HepG2 (cell line): ENCODE data around the gene FAM200B. TPM values are rescaled to one million over a fixed set of nuclear protein-coding genes. Genes with fewer than 3 reads are reported as not detected.

ENCODE experiments used
- ATAC-seq: fragments of 200-7000 bp; cut with Tn5 transposase; 3 replicates; pipeline ENCODE4 v1.9.1; 2020; ENCODE audit warnings: mild to moderate bottlenecking, moderate library complexity
- BruUV-seq: library from RNA; stranded (reverse); fragments of 400-500 nt; replicated peaks from 2 replicates; lab custom pipeline; 2021; lab: Mats Ljungman, UMichigan
- CTCF ChIA-PET: fragments of 300-600 bp; formaldehyde crosslinking; extraction: SDS; loops from one replicate; lab custom pipeline; 2021; ENCODE audit warnings: low total read pairs, inconsistent platforms, low intra/inter-chr PET ratio; lab: Yijun Ruan, JAX
- POLR2A ChIA-PET: fragments of 350-600 bp; sonication (Branson Sonifier 250); formaldehyde crosslinking; loops from one replicate; lab custom pipeline; 2020; ENCODE audit warnings: antibody characterized with exemption, inconsistent platforms; lab: Yijun Ruan, JAX
- DNase-seq: peaks from one replicate; pipeline ENCODE4 v3.0.0-alpha.2; 2015; ENCODE audit warnings: low spot score
- FAIRE-seq: peaks from 3 replicates; lab custom pipeline; 2011; peaks lifted over from hg19 to GRCh38; lab: Jason Lieb, UNC
- H2AFZ ChIP-seq: one replicate; pipeline ENCODE4 v1.6.1; 2011; ENCODE audit warnings: low read length, inconsistent platforms
- H3K27ac ChIP-seq: fragments of 300-600 bp; 3 replicates; pipeline ENCODE4 v1.8.0; 2011; ENCODE audit warnings: mixed run types, mild to moderate bottlenecking, mixed read lengths, low read length, inconsistent platforms; ENCODE audit not compliant: insufficient read depth; ENCODE audit errors: extremely low read length
- H3K27me3 ChIP-seq, 2 experiments: fragments of 200-600 bp in 1 of 2; 2 replicates in 1 of 2; 3 replicates in 1 of 2; pipeline versions ENCODE4 v1.6.0 to v1.8.0; 2011; ENCODE audit warnings: low read length in 2 of 2, mild to moderate bottlenecking in 2 of 2, moderate library complexity in 2 of 2, inconsistent platforms in 1 of 2; ENCODE audit not compliant: insufficient read depth in 2 of 2, control insufficient read depth in 1 of 2
- H3K36me3 ChIP-seq, 2 experiments: fragments of 200-600 bp in 1 of 2; replicated peaks in 1 of 2; 2 replicates in 1 of 2; 3 replicates in 1 of 2; pipeline versions ENCODE4 v1.5.1 to v1.8.0; 2011; ENCODE audit warnings: low read length in 2 of 2, inconsistent platforms in 1 of 2; ENCODE audit not compliant: insufficient read depth in 2 of 2, control insufficient read depth in 1 of 2
- H3K4me1 ChIP-seq: 2 replicates; pipeline ENCODE4 v1.5.1; 2012; ENCODE audit warnings: low read length, inconsistent platforms; ENCODE audit not compliant: insufficient read depth
- H3K4me2 ChIP-seq: 2 replicates; pipeline ENCODE4 v1.6.0; 2011; ENCODE audit warnings: low read depth, low read length, inconsistent platforms
- H3K4me3 ChIP-seq, 3 experiments: fragments of 200-600 bp in 1 of 3; sonication (generic), shearing (Covaris generic) in 1 of 3; replicated peaks in 1 of 3; 2 replicates each; pipeline ENCODE4 v1.5.1; 2011 to 2016; ENCODE audit warnings: low read length in 3 of 3, inconsistent platforms in 2 of 3, low read depth in 2 of 3, mild to moderate bottlenecking in 2 of 3, control low read depth in 1 of 3, mixed read lengths in 1 of 3; ENCODE audit not compliant: insufficient read depth in 1 of 3
- H3K79me2 ChIP-seq: one replicate; pipeline ENCODE4 v1.6.1; 2011; ENCODE audit warnings: low read length, inconsistent platforms; ENCODE audit not compliant: insufficient read depth
- H3K9ac ChIP-seq: 2 replicates; pipeline ENCODE4 v1.6.0; 2011; ENCODE audit warnings: mild to moderate bottlenecking, low read depth, low read length, inconsistent platforms; ENCODE audit not compliant: insufficient read depth
- H3K9me3 ChIP-seq: 2 replicates; pipeline ENCODE4 v1.5.1; 2012; ENCODE audit warnings: mild to moderate bottlenecking, low read length
- H4K20me1 ChIP-seq: 2 replicates; pipeline ENCODE4 v1.6.0; 2011; ENCODE audit warnings: inconsistent platforms, mild to moderate bottlenecking, low read length, moderate library complexity; ENCODE audit not compliant: insufficient read depth
- AGO2 ChIP-seq: fragments of 200-400 bp; formaldehyde crosslinking; optimal IDR thresholded peaks from 2 replicates; pipeline ENCODE3; 2017; ENCODE audit warnings: mild to moderate bottlenecking, low read depth, low read length, moderate library complexity
- KDM2A ChIP-seq: sonication (generic); formaldehyde crosslinking; IDR thresholded peaks from 2 replicates; pipeline ENCODE4 v1.4.0; 2020; ENCODE audit warnings: low read depth, missing genetic modification reagents, borderline replicate concordance
- NR1H2 ChIP-seq: sonication (generic); formaldehyde crosslinking; IDR thresholded peaks from 2 replicates; pipeline ENCODE4 v1.8.1; 2022; ENCODE audit warnings: low read depth, missing genetic modification reagents, borderline replicate concordance
- TFDP1 ChIP-seq: IDR thresholded peaks from 2 replicates; pipeline ENCODE4 v1.6.1; 2016; ENCODE audit warnings: missing compliant biosample characterization, missing genetic modification reagents, borderline replicate concordance
- YEATS4 ChIP-seq: sonication (generic); formaldehyde crosslinking; IDR thresholded peaks from 2 replicates; pipeline ENCODE4 v1.4.0; 2020; ENCODE audit warnings: missing genetic modification reagents, borderline replicate concordance
- ZBTB39 ChIP-seq: sonication (generic); formaldehyde crosslinking; IDR thresholded peaks from 2 replicates; pipeline ENCODE4 v1.5.0; 2020; ENCODE audit warnings: missing genetic modification reagents
- ZNF550 ChIP-seq: sonication (generic); formaldehyde crosslinking; IDR thresholded peaks from 2 replicates; pipeline ENCODE4 v1.4.0; 2020; ENCODE audit warnings: mild to moderate bottlenecking, missing genetic modification reagents, borderline replicate concordance
- ZNF850 ChIP-seq: sonication (generic); formaldehyde crosslinking; conservative IDR thresholded peaks from 2 replicates; pipeline ENCODE4 v1.9.0; 2021; ENCODE audit warnings: mild to moderate bottlenecking, missing genetic modification reagents
- ZUFSP ChIP-seq: sonication (generic); formaldehyde crosslinking; IDR thresholded peaks from 2 replicates; pipeline ENCODE4 v1.9.0; 2021; ENCODE audit warnings: missing genetic modification reagents, mild to moderate bottlenecking, borderline replicate concordance
- WGBS: methylation state at CpG from one replicate; pipeline ENCODE4 v1.1.6; 2017; ENCODE audit warnings: low lambda C conversion rate; 5-methylcytosine and 5-hydroxymethylcytosine counted together
- in situ Hi-C: cut with HindIII; loops from 2 replicates; pipeline ENCODE4 v1.10.0; 2017; ENCODE audit warnings: low pct_unique_long_range_greater_than_20kb; ENCODE audit not compliant: extremely low pct_ligation_motif_present
- intact Hi-C: fragments of 100-400 bp; cut with micrococcal nuclease; formaldehyde crosslinking; loops from one replicate; pipeline ENCODE4 v1.10.0; 2022; ENCODE audit not compliant: unreplicated experiment
- polyA plus RNA-seq, 8 experiments: library from polyadenylated mRNA; depleted of rRNA in 3 of 8; stranded (reverse) in 7 of 8; unstranded in 1 of 8; fragments of >200 nt; fragmentation: Illumina TruSeq in 4 of 8; extraction: Trizol in 4 of 8; gene quantifications; 2 replicates each; pipeline versions ENCODE4 v1.2.1 to v1.2.3, GENCODE V29; 2011 to 2016; ENCODE audit warnings: low read depth in 4 of 8, missing spikeins in 1 of 8, mixed read lengths in 1 of 8; ENCODE audit not compliant: insufficient read depth in 1 of 8
- total RNA-seq, 5 experiments: library from RNA; depleted of rRNA; stranded (reverse); fragments of >200 nt; fragmentation: Illumina TruSeq; extraction: Trizol; gene quantifications; 2 replicates each; pipeline ENCODE4 v1.2.3, GENCODE V29; 2016; ENCODE audit warnings: low read depth in 1 of 5

FAM200B gene
- total and polyA plus RNA-seq, 2 of the 13 experiments (the other 11 are each of a cell fraction or from before 2014, with no cell fraction given): 25.6 to 41.8 TPM

- TF ChIP-seq TFDP1 (CRISPR knock-in tag) (no peak), YEATS4 (CRISPR knock-in tag) (no peak)
- TF ChIP-seq, all 625 proteins: peak for 0
Measured at GRCh38 chr4:15736514-15737050, 55.0 kb downstream of the FAM200B start (continued).

- H3K79me2 ChIP-seq: no peaks in the 10 kb centered on the region
- TF ChIP-seq ZNF550 (no peak), ZBTB39 (CRISPR knock-in tag) (no peak), KDM2A (no peak), ZNF850 (CRISPR knock-in tag) (no peak), ZUFSP (no peak), AGO2 (no peak), NR1H2 (CRISPR knock-in tag) (no peak)
- TF ChIP-seq, all 625 proteins: peak for 0
- Histone ChIP-seq H3K27me3 (peaks cover 0 to 10% of the 10 kb centered on the region in 2 experiments; a peak in 2 of 5 replicates), H2AFZ (no peak overlapping the region), H3K9ac (no peak overlapping the region), H3K4me2 (no peak overlapping the region), H3K36me3 (no peaks in the 10 kb centered on the region), H3K4me3 (no peak overlapping the region), H3K27ac (no peak overlapping the region), H3K9me3 (peaks cover 7% of the 10 kb centered on the region), H4K20me1 (no peaks in the 10 kb centered on the region), H3K4me1 (peaks cover 17% of the 10 kb centered on the region)
- intact Hi-C loops (no loop called here), in situ Hi-C loops (no loop called here)
- FAIRE-seq (no peak), ATAC-seq (no peak), DNase-seq (no peak)
- 0% methylated on average over 3 of the region's 3 CpGs for WGBS
- BruUV-seq: no TSS peak
- ChIA-PET POLR2A (no interaction called here), CTCF (no interaction called here)
Measured at GRCh38 chr4:15737255-15737654, 55.6 kb downstream of the FAM200B start.
